Suprapubic skin (tissue), 4 donors: ENCODE data around the gene SUGCT. TPM values are rescaled to one million over a fixed set of nuclear protein-coding genes. Genes with fewer than 3 reads are reported as not detected.

Experiments
- DNase-seq, 2 donors: peaks; one replicate each; pipeline ENCODE4 v3.0.0-alpha.2; 2019; ENCODE audit warnings: low spot score in 2 of 2
- H3K27ac ChIP-seq: fragments of 200-600 bp; sonication (generic); one replicate; pipeline ENCODE4 v1.5.1; 2019
- H3K27me3 ChIP-seq: fragments of 200-600 bp; sonication (generic); one replicate; pipeline ENCODE4 v1.5.1; 2019
- H3K36me3 ChIP-seq: fragments of 200-600 bp; sonication (generic); one replicate; pipeline ENCODE4 v1.5.1; 2019
- H3K4me1 ChIP-seq: fragments of 200-600 bp; sonication (generic); one replicate; pipeline ENCODE4 v1.5.1; 2019
- H3K4me3 ChIP-seq: fragments of 200-600 bp; sonication (generic); one replicate; pipeline ENCODE4 v1.5.1; 2019; ENCODE audit warnings: mild to moderate bottlenecking
- H3K9me3 ChIP-seq: fragments of 200-600 bp; sonication (generic); one replicate; pipeline ENCODE4 v1.5.1; 2019
- EP300 ChIP-seq: sonication (generic); formaldehyde crosslinking; IDR thresholded peaks from one replicate; pipeline ENCODE4 v1.6.1; 2017; ENCODE audit warnings: antibody characterized with exemption
- POLR2A ChIP-seq, 2 donors: fragments of 450-650 bp; IDR thresholded peaks; one replicate each; pipeline ENCODE4 v1.6.1; 2017; ENCODE audit warnings: antibody characterized with exemption in 2 of 2, mild to moderate bottlenecking in 2 of 2, moderate library complexity in 2 of 2
- POLR2AphosphoS5 ChIP-seq, 3 donors: sonication (generic); formaldehyde crosslinking; IDR thresholded peaks; one replicate each; pipeline ENCODE4 v1.6.1; 2017; ENCODE audit warnings: antibody characterized with exemption in 3 of 3
- WGBS: methylation state at CpG from one replicate; pipeline ENCODE4 v1.1.5; 2018; 5-methylcytosine and 5-hydroxymethylcytosine counted together
- total RNA-seq, 4 donors: library from RNA; depleted of rRNA; stranded (reverse); fragments of >200 nt; gene quantifications; one replicate each; pipeline ENCODE4 v1.1.0, GENCODE V29; 2016
- TF ChIP-seq, protein P1 (sequence below), 2 donors: fragments of 200-600 bp in 1 of 2; fragments of 450-650 bp in 1 of 2; sonication (generic) in 1 of 2; IDR thresholded peaks; one replicate each; pipeline ENCODE4 v1.5.1; 2016 to 2019; ENCODE audit warnings: antibody characterized with exemption in 2 of 2, mild to moderate bottlenecking in 1 of 2, moderate library complexity in 1 of 2

Gene SUGCT
- total RNA-seq, 4 donors from 2014 or later = 0.73 to 2.2 (median 0.98) TPM; not detected in 1

DNA sequence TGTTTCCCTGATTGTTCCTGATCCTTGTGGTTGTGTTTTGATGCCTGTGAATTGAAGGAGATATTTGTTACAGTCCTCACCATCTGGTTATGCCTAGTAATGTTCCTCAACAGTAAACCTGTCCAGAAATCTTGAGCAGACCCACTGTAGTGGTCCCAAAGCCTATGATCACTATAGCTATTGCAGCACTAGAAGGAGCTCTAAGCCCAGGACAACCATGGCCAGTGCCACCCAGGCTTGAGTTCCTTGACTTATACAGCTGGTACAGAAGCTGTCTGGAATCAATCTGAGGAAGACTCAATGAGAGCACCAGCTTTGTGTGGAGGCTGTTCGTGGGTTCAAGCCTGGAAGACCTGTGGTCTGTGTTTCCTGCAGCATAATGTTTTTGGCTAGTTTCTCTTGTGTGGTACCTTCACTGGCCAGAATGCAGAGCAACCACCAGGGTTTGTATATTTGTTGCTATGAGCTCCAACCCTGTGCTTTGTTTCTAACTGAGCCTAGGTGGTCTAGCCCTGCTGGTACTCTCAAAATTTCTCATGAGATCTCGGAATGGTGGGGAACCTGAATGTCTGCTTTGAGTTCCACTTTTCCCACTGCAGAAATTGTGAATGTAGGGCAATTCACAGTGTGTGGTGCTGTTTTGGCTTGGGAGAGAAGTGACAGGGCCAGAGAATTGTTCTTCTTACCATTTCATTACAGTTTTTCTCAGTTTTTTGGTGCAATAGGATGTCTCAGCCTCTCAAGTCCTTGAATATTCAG is 355.2 kb downstream of the SUGCT start:
- WGBS = 67% methylated on average over 2 of the region's 2 CpGs

GRCh38 chr7:40490603-40490924 is 355.8 kb downstream of the SUGCT start:
- Histone ChIP-seq H3K27me3 (no peaks in the 10 kb centered on the region), H3K4me3 (no peak overlapping the region), H3K4me1 (no peaks in the 10 kb centered on the region), H3K36me3 (no peaks in the 10 kb centered on the region), H3K9me3 (no peaks in the 10 kb centered on the region), H3K27ac (no peak overlapping the region)
- no peak for DNase-seq
- TF ChIP-seq POLR2AphosphoS5 (IDR thresholded peaks at IDR 0.05) = no peak
- TF ChIP-seq, protein P1, sequence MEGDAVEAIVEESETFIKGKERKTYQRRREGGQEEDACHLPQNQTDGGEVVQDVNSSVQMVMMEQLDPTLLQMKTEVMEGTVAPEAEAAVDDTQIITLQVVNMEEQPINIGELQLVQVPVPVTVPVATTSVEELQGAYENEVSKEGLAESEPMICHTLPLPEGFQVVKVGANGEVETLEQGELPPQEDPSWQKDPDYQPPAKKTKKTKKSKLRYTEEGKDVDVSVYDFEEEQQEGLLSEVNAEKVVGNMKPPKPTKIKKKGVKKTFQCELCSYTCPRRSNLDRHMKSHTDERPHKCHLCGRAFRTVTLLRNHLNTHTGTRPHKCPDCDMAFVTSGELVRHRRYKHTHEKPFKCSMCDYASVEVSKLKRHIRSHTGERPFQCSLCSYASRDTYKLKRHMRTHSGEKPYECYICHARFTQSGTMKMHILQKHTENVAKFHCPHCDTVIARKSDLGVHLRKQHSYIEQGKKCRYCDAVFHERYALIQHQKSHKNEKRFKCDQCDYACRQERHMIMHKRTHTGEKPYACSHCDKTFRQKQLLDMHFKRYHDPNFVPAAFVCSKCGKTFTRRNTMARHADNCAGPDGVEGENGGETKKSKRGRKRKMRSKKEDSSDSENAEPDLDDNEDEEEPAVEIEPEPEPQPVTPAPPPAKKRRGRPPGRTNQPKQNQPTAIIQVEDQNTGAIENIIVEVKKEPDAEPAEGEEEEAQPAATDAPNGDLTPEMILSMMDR (IDR thresholded peaks at IDR 0.05) = no peak
- no peak for TF ChIP-seq EP300
- no peak for TF ChIP-seq POLR2A (IDR thresholded peaks at IDR 0.05)

More for the DNA sequence above, 355.2 kb downstream of the SUGCT start:
- H3K4me1 ChIP-seq = no peaks in the 10 kb centered on the region
- no peak for DNase-seq
- no peaks in the 10 kb centered on the region for H3K9me3 ChIP-seq
- H3K27me3 ChIP-seq = no peaks in the 10 kb centered on the region
- H3K36me3 ChIP-seq = no peaks in the 10 kb centered on the region
- no peak overlapping the region for H3K4me3 ChIP-seq
- no peak overlapping the region for H3K27ac ChIP-seq
- no peak for TF ChIP-seq POLR2A (IDR thresholded peaks at IDR 0.05)
- TF ChIP-seq, protein P1 (IDR thresholded peaks at IDR 0.05) = no peak
- no peak for TF ChIP-seq POLR2AphosphoS5 (IDR thresholded peaks at IDR 0.05)
- TF ChIP-seq EP300 = no peak

GRCh38 chr7:40492946-40493345 is 358.1 kb downstream of the SUGCT start:
- no peak for DNase-seq
- H3K27ac ChIP-seq = no peak overlapping the region
- H3K4me1 ChIP-seq = no peaks in the 10 kb centered on the region
- no peaks in the 10 kb centered on the region for H3K27me3 ChIP-seq
- no peaks in the 10 kb centered on the region for H3K36me3 ChIP-seq
- no peak overlapping the region for H3K4me3 ChIP-seq
- TF ChIP-seq POLR2AphosphoS5 (IDR thresholded peaks at IDR 0.05) = no peak
- no peak for TF ChIP-seq POLR2A (IDR thresholded peaks at IDR 0.05)
- TF ChIP-seq, protein P1 (IDR thresholded peaks at IDR 0.05) = no peak
- TF ChIP-seq EP300 = no peak
- H3K9me3 ChIP-seq = no peaks in the 10 kb centered on the region
- WGBS = 85% methylated on average over 4 of the region's 4 CpGs

DNA sequence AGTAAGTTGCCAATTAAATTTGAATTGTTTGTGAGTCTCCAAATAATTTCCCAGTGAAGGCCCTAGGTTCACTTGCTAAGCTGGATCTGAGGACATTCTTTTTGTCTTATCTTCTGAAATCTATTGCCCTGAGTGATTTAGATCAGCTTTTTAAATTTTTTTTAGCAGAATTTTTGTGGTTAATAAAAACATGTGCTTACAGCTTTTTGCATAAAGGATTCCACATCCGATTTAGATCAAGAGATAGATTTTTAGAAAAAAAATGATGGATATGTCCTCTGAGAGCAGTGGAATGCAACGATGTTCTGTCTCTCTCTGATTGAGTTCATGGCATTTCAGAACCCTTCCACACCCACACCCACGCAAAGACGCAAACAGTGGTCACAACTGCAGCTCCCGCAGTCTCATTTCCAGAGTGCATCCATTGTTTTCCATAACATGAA is 358.8 kb downstream of the SUGCT start:
- Histone ChIP-seq H3K9me3 (no peaks in the 10 kb centered on the region), H3K27me3 (no peaks in the 10 kb centered on the region), H3K4me3 (no peak overlapping the region), H3K27ac (no peak overlapping the region), H3K4me1 (no peaks in the 10 kb centered on the region), H3K36me3 (no peaks in the 10 kb centered on the region)
- WGBS = 43% methylated on average over 5 of the region's 5 CpGs
- no peak for DNase-seq
- TF ChIP-seq, protein P1 (IDR thresholded peaks at IDR 0.05) = no peak
- TF ChIP-seq POLR2A (IDR thresholded peaks at IDR 0.05) = no peak

DNA sequence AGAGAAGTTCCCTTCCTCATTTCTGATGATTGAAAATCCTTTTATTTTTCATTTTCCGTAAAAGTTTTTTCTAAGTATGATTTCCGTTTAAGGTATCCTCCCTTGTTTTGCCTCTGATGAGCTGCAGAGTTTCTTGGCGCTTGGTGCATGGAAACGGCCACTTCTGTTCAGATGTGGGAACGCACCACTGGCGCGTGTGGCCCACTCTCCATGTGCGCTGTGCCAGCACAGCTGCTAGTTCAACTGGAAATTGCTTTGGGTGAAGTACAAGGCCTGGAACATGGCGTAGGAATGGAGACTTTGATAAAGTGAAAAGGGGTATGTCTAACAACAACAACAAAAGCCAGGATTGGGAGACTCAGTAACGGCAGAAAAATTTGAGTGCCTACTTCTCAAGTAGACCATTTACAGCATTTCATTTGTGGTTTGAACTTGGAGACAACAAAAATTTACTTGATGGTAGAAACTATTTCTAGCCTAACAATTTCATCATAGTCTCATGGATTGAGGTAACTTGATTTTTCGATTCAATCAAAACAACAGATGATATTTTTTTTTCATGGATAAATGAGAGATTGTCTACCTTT is 364.2 kb downstream of the SUGCT start:
- 92% methylated on average over 11 of the region's 11 CpGs for WGBS
- H3K36me3 ChIP-seq = no peaks in the 10 kb centered on the region
- TF ChIP-seq EP300 (no peak), POLR2A (IDR thresholded peaks at IDR 0.05) (no peak), POLR2AphosphoS5 (IDR thresholded peaks at IDR 0.05) (no peak)
- TF ChIP-seq, protein P1 (IDR thresholded peaks at IDR 0.05) = no peak
- no peaks in the 10 kb centered on the region for H3K4me1 ChIP-seq
- no peak overlapping the region for H3K27ac ChIP-seq
- no peak overlapping the region for H3K4me3 ChIP-seq
- no peak for DNase-seq
- no peaks in the 10 kb centered on the region for H3K9me3 ChIP-seq
- no peaks in the 10 kb centered on the region for H3K27me3 ChIP-seq
